Fibroblast of lung (primary cell): ENCODE results near the gene HEBP2. TPM values are rescaled to one million over a fixed set of nuclear protein-coding genes. Genes with fewer than 3 reads are reported as not detected.

Experiments used
- DNase-seq, 2 donors: peaks; one replicate each; pipeline versions ENCODE4 v3.0.0 to v3.0.0-alpha.2; 2010; ENCODE audit warnings: low read depth in 2 of 2
- H2AFZ ChIP-seq: 2 replicates; pipeline ENCODE4 v1.5.1; 2012; ENCODE audit warnings: low read length, control low read depth, inconsistent platforms
- H3K27ac ChIP-seq: 2 replicates; pipeline ENCODE4 v1.5.1; 2011; ENCODE audit warnings: low read length, control low read depth; ENCODE audit not compliant: insufficient read depth
- H3K27me3 ChIP-seq: 2 replicates; pipeline ENCODE4 v1.5.1; 2011; ENCODE audit warnings: mild to moderate bottlenecking, low read length; ENCODE audit not compliant: control insufficient read depth, insufficient read depth
- H3K36me3 ChIP-seq: 2 replicates; pipeline ENCODE4 v1.5.1; 2011; ENCODE audit warnings: low read length; ENCODE audit not compliant: control insufficient read depth, insufficient read depth
- H3K4me1 ChIP-seq: 2 replicates; pipeline ENCODE4 v1.5.1; 2011; ENCODE audit warnings: low read length; ENCODE audit not compliant: control insufficient read depth, insufficient read depth; ENCODE audit errors: extremely low read depth
- H3K4me2 ChIP-seq: 2 replicates; pipeline ENCODE4 v1.5.1; 2011; ENCODE audit warnings: low read length, control low read depth; ENCODE audit not compliant: insufficient read depth; ENCODE audit errors: extremely low read depth
- H3K4me3 ChIP-seq, 4 experiments: fragments of 200-600 bp in 1 of 4; sonication (generic) in 1 of 4; replicated peaks in 1 of 4; 2 replicates each; pipeline ENCODE4 v1.5.1; 2011 to 2016; ENCODE audit warnings: low read length in 4 of 4, low read depth in 3 of 4, mild to moderate bottlenecking in 3 of 4, control low read depth in 2 of 4, inconsistent platforms in 1 of 4, mixed read lengths in 1 of 4; ENCODE audit not compliant: insufficient read depth in 1 of 4; ENCODE audit errors: control extremely low read depth in 1 of 4
- H3K79me2 ChIP-seq: 2 replicates; pipeline ENCODE4 v1.5.1; 2012; ENCODE audit warnings: mild to moderate bottlenecking, low read length, inconsistent platforms; ENCODE audit not compliant: control insufficient read depth, insufficient read depth
- H3K9ac ChIP-seq: 2 replicates; pipeline ENCODE4 v1.5.1; 2011; ENCODE audit warnings: mild to moderate bottlenecking, low read length, control low read depth; ENCODE audit not compliant: insufficient read depth
- H3K9me3 ChIP-seq: 2 replicates; pipeline ENCODE4 v1.5.1; 2012; ENCODE audit warnings: low read depth, low read length; ENCODE audit not compliant: control insufficient read depth, insufficient read depth
- H4K20me1 ChIP-seq: 2 replicates; pipeline ENCODE4 v1.5.1; 2011; ENCODE audit warnings: low read length; ENCODE audit not compliant: control insufficient read depth, insufficient read depth; ENCODE audit errors: extremely low read depth
- EZH2 ChIP-seq: IDR thresholded peaks from 2 replicates; pipeline ENCODE4 v1.5.1; 2012; ENCODE audit warnings: low read length, control low read depth, mild to moderate bottlenecking; ENCODE audit errors: missing control alignments
- polyA plus RNA-seq, 2 donors: library from polyadenylated mRNA; depleted of rRNA in 1 of 2; stranded (reverse) in 1 of 2; unstranded in 1 of 2; fragments of >200 nt; gene quantifications; 2 replicates each; pipeline ENCODE4 v1.2.1, GENCODE V29; 2011 to 2012; ENCODE audit warnings: missing spikeins in 1 of 2
- total RNA-seq: library from RNA; depleted of rRNA; stranded (reverse); fragments of >200 nt; gene quantifications from 2 replicates; pipeline ENCODE4 v1.2.1, GENCODE V29; 2014
- TF ChIP-seq, protein P1 (sequence below), 2 donors: IDR thresholded peaks in 1 of 2; conservative IDR thresholded peaks in 1 of 2; 1 replicate in 1 of 2; 2 replicates in 1 of 2; pipeline ENCODE4 v1.5.1; 2011 to 2012; ENCODE audit warnings: low read length in 2 of 2, control low read depth in 1 of 2, inconsistent platforms in 1 of 2, low read depth in 1 of 2, mild to moderate bottlenecking in 1 of 2

HEBP2 gene
- total and polyA plus RNA-seq, 2 donors (not counting 1 experiment from before 2014, with no cell fraction given) = 21.5 to 30.0 TPM

DNA sequence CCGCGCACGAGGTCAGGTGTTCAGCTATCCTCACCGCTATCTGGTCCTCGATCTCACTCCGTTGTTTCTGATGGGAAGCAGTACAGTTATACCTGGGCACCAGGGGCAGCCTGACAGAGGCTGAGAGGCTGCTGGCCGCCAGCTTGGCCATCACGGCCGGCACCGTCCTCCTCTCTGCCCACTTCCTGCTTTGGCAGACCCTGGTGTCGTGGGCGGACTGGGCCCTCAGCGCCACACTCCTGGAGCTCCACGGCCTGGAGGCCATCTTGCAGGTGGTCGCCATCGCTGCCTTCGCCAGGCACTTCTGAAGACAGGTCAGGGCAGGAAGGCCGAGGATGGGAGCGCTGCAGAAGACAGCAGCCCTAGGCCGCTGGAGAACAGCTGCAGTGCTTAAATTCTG is 60.1 kb downstream of the HEBP2 start:
- no peak for TF ChIP-seq EZH2
- TF ChIP-seq, protein P1, sequence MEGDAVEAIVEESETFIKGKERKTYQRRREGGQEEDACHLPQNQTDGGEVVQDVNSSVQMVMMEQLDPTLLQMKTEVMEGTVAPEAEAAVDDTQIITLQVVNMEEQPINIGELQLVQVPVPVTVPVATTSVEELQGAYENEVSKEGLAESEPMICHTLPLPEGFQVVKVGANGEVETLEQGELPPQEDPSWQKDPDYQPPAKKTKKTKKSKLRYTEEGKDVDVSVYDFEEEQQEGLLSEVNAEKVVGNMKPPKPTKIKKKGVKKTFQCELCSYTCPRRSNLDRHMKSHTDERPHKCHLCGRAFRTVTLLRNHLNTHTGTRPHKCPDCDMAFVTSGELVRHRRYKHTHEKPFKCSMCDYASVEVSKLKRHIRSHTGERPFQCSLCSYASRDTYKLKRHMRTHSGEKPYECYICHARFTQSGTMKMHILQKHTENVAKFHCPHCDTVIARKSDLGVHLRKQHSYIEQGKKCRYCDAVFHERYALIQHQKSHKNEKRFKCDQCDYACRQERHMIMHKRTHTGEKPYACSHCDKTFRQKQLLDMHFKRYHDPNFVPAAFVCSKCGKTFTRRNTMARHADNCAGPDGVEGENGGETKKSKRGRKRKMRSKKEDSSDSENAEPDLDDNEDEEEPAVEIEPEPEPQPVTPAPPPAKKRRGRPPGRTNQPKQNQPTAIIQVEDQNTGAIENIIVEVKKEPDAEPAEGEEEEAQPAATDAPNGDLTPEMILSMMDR (conservative IDR thresholded peaks at IDR 0.05 in 1 of 2, IDR thresholded peaks at IDR 0.05 in 1 of 2; ENCODE audit: low read depth in 1 of 2, low read length in 2 of 2) = no peak
- no peaks in the 10 kb centered on the region for H3K27me3 ChIP-seq
- no peaks in the 10 kb centered on the region for H3K79me2 ChIP-seq
- H3K4me2 ChIP-seq = no peak overlapping the region
- H3K9me3 ChIP-seq = no peaks in the 10 kb centered on the region
- H3K27ac ChIP-seq = no peak overlapping the region
- no peak overlapping the region for H2AFZ ChIP-seq
- H3K9ac ChIP-seq = no peak overlapping the region
- no peaks in the 10 kb centered on the region for H4K20me1 ChIP-seq
- peaks cover 6% of the 10 kb centered on the region for H3K36me3 ChIP-seq
- no peak overlapping the region for H3K4me3 ChIP-seq
- no peak for DNase-seq
- peaks cover 6% of the 10 kb centered on the region for H3K4me1 ChIP-seq

DNA sequence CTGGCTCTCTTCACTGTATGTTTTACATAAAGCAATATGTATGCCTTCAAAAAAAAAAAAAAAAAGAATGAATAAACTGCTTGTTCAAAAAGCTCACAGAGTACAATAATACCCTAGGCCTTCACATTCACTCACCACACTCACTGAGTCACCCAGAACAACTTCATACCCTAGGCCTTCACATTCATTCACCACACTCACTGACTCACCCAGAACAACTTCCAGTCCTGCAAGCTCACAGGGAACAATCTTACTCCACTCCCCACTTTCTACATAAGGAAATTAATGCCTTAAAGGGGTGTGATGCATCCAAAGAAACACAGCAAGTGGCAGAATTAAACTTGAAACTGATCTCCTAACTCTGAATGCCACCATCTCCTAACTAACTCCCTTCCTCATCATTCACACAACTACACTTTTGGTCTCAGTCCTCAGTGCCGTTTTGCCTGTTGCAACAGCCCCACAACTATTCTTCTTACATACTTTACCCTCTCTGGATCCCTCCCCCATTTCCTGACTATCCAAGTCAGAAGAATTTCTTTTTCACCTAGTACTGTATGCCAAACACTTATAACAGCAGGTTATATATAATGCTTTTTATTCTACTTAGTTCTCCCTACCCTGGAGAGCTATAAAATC is 61.1 kb downstream of the HEBP2 start:
- Histone ChIP-seq H3K4me2 (peak overlapping the region; percentile 62), H2AFZ (peak overlapping the region; percentile 82), H3K27me3 (no peaks in the 10 kb centered on the region), H3K36me3 (peaks cover 7% of the 10 kb centered on the region), H3K4me3 (peak overlapping the region in 1 of 4 experiments; percentile 24), H4K20me1 (no peaks in the 10 kb centered on the region), H3K9ac (no peak overlapping the region), H3K79me2 (no peaks in the 10 kb centered on the region), H3K9me3 (no peaks in the 10 kb centered on the region), H3K27ac (peak overlapping the region; percentile 58), H3K4me1 (peaks cover 6% of the 10 kb centered on the region)
- no peak for TF ChIP-seq EZH2
- TF ChIP-seq, protein P1 (conservative IDR thresholded peaks at IDR 0.05 in 1 of 2, IDR thresholded peaks at IDR 0.05 in 1 of 2; ENCODE audit: low read depth in 1 of 2, low read length in 2 of 2) = no peak
- peak; percentile 93 to 99 for DNase-seq

DNA sequence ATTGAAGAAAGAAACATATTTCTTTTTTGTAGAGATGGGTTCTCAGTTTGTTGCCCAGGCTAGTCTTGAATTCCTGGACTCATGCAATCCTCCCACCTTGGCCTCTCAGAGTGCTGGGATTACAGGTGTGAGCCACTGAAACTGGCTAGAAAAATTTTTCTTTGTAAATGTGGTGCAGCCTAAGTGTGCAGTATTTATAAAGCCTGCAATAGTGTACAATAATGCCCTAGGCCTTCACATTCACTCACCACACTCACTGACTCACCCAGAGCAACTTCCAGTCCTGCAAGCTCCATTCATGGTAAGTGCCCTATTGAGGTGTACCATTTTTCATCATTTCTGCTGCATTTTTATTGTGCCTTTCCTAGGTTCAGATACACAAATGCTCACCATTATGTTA is 63.9 kb downstream of the HEBP2 start:
- no peaks in the 10 kb centered on the region for H3K79me2 ChIP-seq
- no peaks in the 10 kb centered on the region for H4K20me1 ChIP-seq
- no peak overlapping the region for H3K4me2 ChIP-seq
- H3K9me3 ChIP-seq = no peaks in the 10 kb centered on the region
- peak in 1 of 2 donors; percentile 24 for DNase-seq
- peaks cover 7% of the 10 kb centered on the region for H3K36me3 ChIP-seq
- peaks cover 6% of the 10 kb centered on the region for H3K4me1 ChIP-seq
- H3K9ac ChIP-seq = no peak overlapping the region
- H3K27me3 ChIP-seq = no peaks in the 10 kb centered on the region
- H3K27ac ChIP-seq = no peak overlapping the region
- no peak for TF ChIP-seq EZH2
- no peak overlapping the region for H3K4me3 ChIP-seq
- no peak overlapping the region for H2AFZ ChIP-seq
